HG03039 (cell line): ENCODE results near the gene ELP4.
"Not testable (repeated sequence)": the region's sequence is repeated elsewhere in the genome, so short reads cannot be mapped to it uniquely, and the experiment has no call there.

Experiments
- ATAC-seq: cut with Tn5 transposase; IDR thresholded peaks from one replicate; pipeline ENCODE4 v1.9.1; 2021; ENCODE audit warnings: mild to moderate bottlenecking, moderate library complexity; ENCODE audit not compliant: unreplicated experiment

Gene ELP4

GRCh38 chr11:31535479-31535878 lies 25.9 kb downstream of the ELP4 start:
- ATAC-seq = no peak

- ATAC-seq = no peak
Measured at GRCh38 chr11:31542862-31543261, 33.3 kb downstream of the ELP4 start.

GRCh38 chr11:31555938-31556337 lies 46.4 kb downstream of the ELP4 start:
- no peak for ATAC-seq

GRCh38 chr11:31558001-31558400 lies 48.4 kb downstream of the ELP4 start:
- no peak for ATAC-seq

- ATAC-seq = no peak
Measured at GRCh38 chr11:31560842-31561476, 51.4 kb downstream of the ELP4 start.

- ATAC-seq = not testable (repeated sequence)
Measured at GRCh38 chr11:31564517-31564916, 55.0 kb downstream of the ELP4 start.

GRCh38 chr11:31574133-31574532 lies 64.6 kb downstream of the ELP4 start:
- not testable (repeated sequence) for ATAC-seq

- not testable (repeated sequence) for ATAC-seq
Measured at GRCh38 chr11:31575764-31576163, 66.2 kb downstream of the ELP4 start.

GRCh38 chr11:31579412-31579811 lies 69.8 kb downstream of the ELP4 start:
- ATAC-seq = not testable (repeated sequence)

- ATAC-seq = no peak
Measured at GRCh38 chr11:31582697-31583096, 73.1 kb downstream of the ELP4 start.

GRCh38 chr11:31598454-31598853 lies 88.9 kb downstream of the ELP4 start:
- ATAC-seq = no peak

- ATAC-seq = no peak
Measured at GRCh38 chr11:31601635-31602282, 92.2 kb downstream of the ELP4 start.

GRCh38 chr11:31606893-31607292 lies 97.3 kb downstream of the ELP4 start:
- ATAC-seq = no peak

GRCh38 chr11:31607914-31608313 lies 98.3 kb downstream of the ELP4 start:
- ATAC-seq = no peak

GRCh38 chr11:31608995-31609394 lies 99.4 kb downstream of the ELP4 start:
- no peak for ATAC-seq

- no peak for ATAC-seq
Measured at GRCh38 chr11:31610544-31610943, 101.0 kb downstream of the ELP4 start.

GRCh38 chr11:31617246-31617645 lies 107.7 kb downstream of the ELP4 start:
- no peak for ATAC-seq

GRCh38 chr11:31619980-31620379 lies 110.4 kb downstream of the ELP4 start:
- peak; percentile 85 for ATAC-seq

GRCh38 chr11:31620434-31620833 lies 110.9 kb downstream of the ELP4 start:
- peak; percentile 32 for ATAC-seq

- no peak for ATAC-seq
Measured at GRCh38 chr11:31625868-31626267, 116.3 kb downstream of the ELP4 start.

- no peak for ATAC-seq
Measured at GRCh38 chr11:31628111-31628510, 118.5 kb downstream of the ELP4 start.

- ATAC-seq = no peak
Measured at GRCh38 chr11:31636983-31637382, 127.4 kb downstream of the ELP4 start.

GRCh38 chr11:31640611-31641010 lies 131.0 kb downstream of the ELP4 start:
- ATAC-seq = no peak
